Activated CD8-positive, alpha-beta memory T cell treated with anti-CD3 and anti-CD28 coated beads, Interleukin-2, amount 50 U/mL, for 24 hours (primary cell): ENCODE results near the gene EPN2.

Experiments used
- DNase-seq: peaks from one replicate; pipeline ENCODE4 v3.0.0-alpha.2; 2020; ENCODE audit errors: extremely low read depth

The EPN2 gene

DNA sequence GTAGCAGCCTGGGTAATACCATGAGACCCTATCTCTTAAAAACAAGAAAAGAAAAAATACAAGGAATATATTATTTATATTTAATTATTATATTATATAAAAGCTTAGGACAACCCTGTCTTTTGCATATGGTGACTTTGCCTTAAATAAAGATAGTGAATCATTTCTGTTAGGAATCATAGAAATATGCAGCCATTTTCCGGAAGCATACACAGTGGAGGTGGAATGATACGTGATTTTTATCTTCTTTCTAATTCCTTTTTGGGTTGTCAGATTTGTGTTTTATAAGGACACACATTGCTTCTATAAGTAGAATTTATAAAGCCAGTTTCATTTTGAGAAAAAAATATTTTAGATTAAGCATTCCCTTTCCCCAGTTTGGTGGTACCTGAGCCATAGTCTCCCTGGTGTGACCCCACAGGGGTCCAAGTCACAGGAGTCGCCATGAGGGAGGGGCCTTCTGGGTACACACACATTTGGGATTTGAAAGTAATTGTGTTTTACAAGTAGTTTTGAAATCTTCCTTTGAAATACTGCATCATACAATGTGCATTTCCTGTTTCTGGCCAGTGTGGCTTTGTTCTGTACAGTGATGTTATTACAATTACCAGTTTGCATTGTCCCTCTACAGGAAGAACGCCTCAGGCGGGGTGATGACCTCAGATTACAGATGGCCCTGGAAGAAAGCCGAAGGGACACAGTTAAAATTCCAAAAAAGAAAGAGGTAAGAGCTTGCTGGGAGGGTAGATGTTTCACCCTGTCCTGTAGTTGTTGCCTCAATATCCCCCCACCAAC lies 74.5 kb downstream of the EPN2 start:
- DNase-seq = no peak

- no peak for DNase-seq
These were observed 75.2 kb downstream of the EPN2 start for GRCh38 chr17:19312406-19312805.

DNA sequence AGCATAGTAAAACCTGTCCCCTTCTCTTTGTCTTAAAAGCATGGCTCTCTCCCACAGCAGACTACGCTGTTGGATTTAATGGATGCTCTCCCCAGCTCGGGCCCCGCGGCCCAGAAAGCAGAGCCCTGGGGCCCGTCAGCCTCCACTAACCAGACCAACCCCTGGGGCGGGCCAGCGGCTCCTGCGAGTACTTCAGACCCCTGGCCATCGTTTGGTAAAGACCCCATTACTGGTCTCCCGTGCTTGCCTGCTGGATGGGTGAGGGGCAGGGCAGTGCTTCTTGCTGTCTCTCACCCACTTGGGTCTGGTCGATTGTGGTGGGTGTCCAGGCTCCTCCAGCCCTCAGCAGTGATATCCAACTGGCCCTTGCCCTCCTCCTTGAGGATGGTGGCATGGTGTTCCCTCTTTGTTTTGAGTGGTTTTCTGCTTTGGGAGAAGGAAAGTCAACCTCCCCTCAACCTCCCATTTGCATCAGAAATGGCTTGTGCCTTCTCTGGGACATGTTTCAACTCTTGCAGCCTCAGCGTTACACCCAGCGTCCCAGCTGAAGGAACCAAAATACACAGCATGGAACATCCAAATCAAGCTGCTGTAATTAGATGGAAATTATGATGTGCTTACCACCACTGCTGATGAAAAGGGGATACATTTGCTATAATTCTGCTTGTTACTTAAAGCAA lies 76.0 kb downstream of the EPN2 start:
- DNase-seq = no peak

GRCh38 chr17:19313746-19314651 lies 76.8 kb downstream of the EPN2 start:
- no peak for DNase-seq

- no peak for DNase-seq
These were observed 77.9 kb downstream of the EPN2 start for GRCh38 chr17:19315104-19315503.

DNA sequence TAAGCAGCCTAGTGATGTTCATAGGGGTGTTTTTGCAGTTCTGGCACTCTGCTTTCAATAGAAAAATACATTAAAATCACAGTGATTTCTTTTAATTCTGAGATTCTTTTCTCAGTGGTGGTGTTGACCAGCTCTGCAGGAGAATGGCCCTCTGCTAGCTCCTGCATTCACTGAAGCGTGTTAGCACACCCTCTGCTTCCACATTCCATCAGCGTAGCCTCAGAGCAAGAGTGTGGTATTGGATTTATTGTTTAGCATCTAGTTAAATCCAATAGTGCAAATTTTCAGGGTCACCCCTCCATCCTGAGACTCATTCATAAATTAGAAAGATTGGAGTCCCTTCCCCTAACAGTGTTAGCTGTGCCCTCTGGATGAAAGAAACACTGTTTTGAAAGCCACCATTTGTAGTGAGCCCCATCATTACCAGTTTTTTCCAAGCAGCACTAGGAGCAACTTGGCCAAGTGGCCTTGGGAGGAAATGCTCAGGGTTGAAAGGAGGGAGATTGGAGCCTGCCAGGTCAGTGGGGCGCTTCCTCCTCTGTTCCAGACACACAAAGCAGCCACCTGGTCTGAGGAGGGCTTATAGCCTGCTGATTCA lies 79.7 kb downstream of the EPN2 start:
- DNase-seq = no peak

GRCh38 chr17:19317359-19318095 lies 80.4 kb downstream of the EPN2 start:
- no peak for DNase-seq

- no peak for DNase-seq
These were observed 81.4 kb downstream of the EPN2 start for GRCh38 chr17:19318611-19319010.

DNA sequence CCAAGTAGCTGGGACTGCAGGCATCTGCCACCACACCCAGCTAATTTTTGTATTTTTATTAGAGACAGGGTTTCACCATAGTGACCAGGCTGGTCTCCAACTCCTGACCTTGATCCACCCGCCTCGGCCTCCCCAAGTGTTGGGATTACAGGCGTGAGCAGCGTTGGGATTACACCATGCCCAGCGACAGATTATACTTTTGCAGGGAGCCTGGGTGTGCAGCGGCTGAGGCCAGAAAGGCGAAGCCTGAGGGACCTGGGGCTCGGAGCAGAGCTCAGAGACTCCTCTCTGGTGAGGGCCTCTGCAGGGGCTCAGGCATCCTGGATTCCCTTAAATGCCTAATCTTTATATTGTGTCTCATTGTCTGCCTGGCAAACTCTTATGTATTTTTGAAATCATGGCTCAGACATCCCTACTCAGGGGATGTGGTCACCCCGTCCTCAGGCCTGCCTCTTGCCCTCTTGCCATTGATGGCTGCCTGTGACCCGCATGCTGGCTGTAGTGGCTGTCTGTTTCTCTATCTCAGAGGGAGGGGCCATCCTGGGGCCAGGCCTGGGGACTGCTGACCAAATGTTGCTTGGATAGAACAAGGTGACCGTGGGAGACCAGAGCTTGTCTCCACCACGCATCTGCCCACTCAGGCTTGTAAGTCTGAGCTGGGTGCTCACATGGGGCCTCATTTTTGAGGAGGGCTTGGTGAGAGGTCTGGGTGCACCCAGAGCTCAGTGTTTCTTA lies 82.8 kb downstream of the EPN2 start:
- no peak for DNase-seq

DNA sequence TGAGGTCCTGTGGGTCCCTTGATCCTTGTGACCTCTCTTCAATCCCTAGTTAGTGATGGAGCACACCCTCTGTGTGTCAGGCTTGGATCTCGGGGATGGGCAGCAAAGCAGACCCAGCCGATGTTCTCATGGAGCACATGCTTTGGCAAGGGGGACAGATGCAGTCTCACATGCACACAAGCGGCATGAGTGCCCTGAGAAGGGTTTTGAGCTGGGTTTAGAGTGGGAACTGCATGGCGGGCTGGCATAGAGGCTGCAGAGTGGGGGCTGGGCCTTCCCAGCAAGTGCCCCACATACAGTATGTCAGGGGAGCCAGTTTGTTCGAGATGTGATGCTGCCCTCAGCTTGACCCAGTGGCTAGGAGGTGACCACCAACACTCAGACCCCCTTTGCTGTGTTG lies 83.7 kb downstream of the EPN2 start:
- no peak for DNase-seq

DNA sequence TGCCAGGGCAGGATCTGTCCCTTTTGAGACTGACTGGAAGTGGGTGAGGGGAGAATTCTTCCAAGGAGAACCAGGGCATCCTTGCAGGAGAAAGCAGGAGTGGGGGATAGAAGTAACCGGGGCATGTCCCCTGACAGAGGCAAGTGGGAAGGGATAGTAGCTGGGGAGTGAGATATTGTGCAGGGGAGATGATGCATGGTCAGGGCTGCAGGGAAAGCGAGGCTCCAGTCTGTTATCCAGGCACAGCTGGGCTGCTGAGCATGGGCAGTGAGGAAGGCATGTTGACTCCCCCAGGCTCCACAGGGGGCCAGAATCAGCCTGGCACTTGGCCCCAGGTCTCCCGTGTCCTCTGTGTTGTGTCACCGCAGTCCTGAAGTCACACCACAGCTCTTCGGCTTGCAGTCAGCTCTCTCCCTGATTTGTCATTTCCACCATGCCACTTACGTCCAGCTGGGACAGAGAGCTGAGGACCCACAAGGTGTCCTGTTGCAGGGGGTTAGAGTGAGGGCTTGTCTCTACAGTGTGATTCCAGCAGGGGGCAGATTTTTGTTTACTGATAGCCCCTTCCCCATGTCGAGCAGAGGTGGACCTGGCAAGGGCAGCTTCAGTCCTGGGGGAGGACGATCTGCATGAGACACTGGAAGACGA lies 84.4 kb downstream of the EPN2 start:
- DNase-seq = no peak

- DNase-seq = no peak
These were observed 85.0 kb downstream of the EPN2 start for GRCh38 chr17:19322129-19322505.

DNA sequence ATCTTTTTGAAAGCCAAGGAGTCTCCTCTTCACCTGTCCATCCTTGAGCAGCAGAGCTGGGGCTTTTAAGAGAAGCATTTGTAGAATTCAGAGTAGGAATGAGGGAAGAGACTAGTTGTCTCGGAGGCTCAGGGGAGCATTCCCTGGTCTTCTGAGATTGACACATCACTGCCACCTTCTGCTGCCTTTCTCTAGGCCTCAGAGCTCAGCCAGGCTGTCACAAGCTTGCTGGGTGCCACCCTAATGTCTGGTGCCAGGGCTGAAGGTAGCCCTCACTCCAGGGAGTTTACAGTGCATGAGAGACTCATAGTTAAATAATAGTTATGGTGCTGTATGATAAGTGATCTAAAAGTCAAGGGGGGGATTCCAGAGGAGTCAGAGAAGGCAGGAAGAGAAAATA lies 85.7 kb downstream of the EPN2 start:
- no peak for DNase-seq

- no peak for DNase-seq
These were observed 88.4 kb downstream of the EPN2 start for GRCh38 chr17:19325542-19325941.

DNA sequence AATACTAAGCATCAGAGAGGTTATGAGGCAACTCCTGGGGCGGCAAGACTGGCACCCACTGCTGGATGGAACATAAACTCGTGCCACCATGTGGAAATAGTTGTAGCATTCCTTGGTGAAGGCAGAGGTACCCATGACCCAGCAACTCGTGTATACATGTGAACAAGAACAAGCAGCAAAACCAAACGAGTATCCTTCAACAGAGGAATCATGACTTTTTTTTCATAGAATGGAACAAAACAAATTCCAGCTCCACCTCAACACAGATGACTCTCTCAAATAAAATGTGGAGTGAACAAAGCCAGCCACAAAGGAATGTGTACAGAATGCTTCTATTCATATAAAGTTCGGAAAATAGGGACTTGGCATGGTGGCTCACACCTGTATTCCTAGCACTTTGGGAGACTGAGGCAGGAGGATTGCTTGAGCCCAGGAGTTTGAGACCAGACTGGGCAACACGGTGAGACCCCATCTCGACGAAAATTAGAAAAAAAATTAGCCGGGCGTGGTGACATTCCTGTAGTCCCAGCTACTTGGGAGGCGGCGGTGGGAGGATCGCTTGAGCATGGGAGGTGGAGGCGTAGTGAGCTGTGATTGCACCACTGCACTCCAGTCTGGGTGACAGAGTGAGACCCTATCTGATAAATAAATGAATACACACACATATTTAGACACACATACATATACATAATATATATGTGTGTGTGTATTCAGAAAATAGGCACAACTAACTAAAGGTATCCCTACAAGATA lies 90.0 kb downstream of the EPN2 start:
- no peak for DNase-seq

- no peak for DNase-seq
These were observed 91.4 kb downstream of the EPN2 start for GRCh38 chr17:19328441-19329061.

- no peak for DNase-seq
These were observed 92.0 kb downstream of the EPN2 start for GRCh38 chr17:19329136-19329535.

- DNase-seq = no peak
These were observed 92.7 kb downstream of the EPN2 start for GRCh38 chr17:19329839-19330238.

- no peak for DNase-seq
These were observed 93.1 kb downstream of the EPN2 start for GRCh38 chr17:19330271-19330670.
